SK-N-MC (cell line): ENCODE results near the gene CZIB.

Source experiments
- EZH2 ChIP-seq: fragments of 200-600 bp; sonication (generic); IDR thresholded peaks from one replicate; pipeline ENCODE4 v1.6.1; 2017; ENCODE audit warnings: antibody characterized with exemption
- FOXP2 ChIP-seq: optimal IDR thresholded peaks from 2 replicates; pipeline ENCODE3; 2011; ENCODE audit warnings: mild to moderate bottlenecking, moderate library complexity; ENCODE audit not compliant: insufficient read depth; ENCODE audit errors: extremely low read length, control extremely low read depth
- POLR2AphosphoS5 ChIP-seq: IDR thresholded peaks from 2 replicates; pipeline ENCODE4 v1.6.1; 2012; ENCODE audit warnings: mild to moderate bottlenecking, low read depth, low read length, borderline replicate concordance

- TF ChIP-seq POLR2AphosphoS5 (no peak), EZH2 (no peak), FOXP2 (no peak)
Measured at GRCh38 chr1:53187401-53187800, 33.0 kb downstream of the CZIB start.
